ENCODE measurements around the gene FLRT3.

The FLRT3 gene

GRCh38 chr20:14344746-14345145, 7.3 kb upstream of the FLRT3 start:
- no peak overlapping the region for H3K4me3 ChIP-seq (ENCODE audit: low read length)
- no peaks in the 10 kb centered on the region for H3K27me3 ChIP-seq (ENCODE audit: control insufficient read depth, insufficient read depth, low read length)
- no peaks in the 10 kb centered on the region for H3K36me3 ChIP-seq (ENCODE audit: insufficient read depth, low read length)
- no peak overlapping the region for H3K4me2 ChIP-seq (ENCODE audit: low read length)
- H3K4me1 ChIP-seq (ENCODE audit: control insufficient read depth, insufficient read depth, low read length) = no peaks in the 10 kb centered on the region
- no peak overlapping the region for H3K9ac ChIP-seq (ENCODE audit: low read depth, low read length)
- H3K9me3 ChIP-seq (replicated peaks; ENCODE audit: low read length) = no peaks in the 10 kb centered on the region

DNA sequence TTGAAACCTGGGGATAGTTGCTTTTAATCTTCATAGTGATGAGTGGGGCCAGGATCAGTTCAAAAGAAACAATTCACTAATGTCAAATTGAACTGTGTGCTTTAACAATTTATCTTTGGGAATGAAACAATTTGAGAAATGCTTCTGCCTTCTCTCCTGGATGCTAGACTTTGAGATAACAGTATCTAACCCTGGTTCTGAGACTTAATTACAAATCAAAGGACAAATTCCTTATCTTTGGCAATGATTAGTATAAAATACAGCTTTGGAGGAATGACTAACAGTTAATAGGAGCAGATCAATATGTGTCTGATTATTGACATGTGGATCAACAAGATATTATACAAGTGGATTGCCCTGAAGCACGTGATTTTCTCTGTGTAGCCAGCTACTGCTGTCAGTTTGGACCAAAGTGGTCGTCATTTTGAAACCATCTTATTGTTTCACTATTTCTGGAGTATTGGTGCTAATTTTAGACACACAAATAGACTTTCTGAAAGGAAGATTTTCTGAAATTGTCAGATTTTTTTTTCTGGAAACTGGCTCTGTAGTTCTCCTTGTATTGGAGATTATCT, 6.2 kb upstream of the FLRT3 start:
- H3K4me3 ChIP-seq (ENCODE audit: low read length) = no peak overlapping the region
- no peaks in the 10 kb centered on the region for H3K4me1 ChIP-seq (ENCODE audit: control insufficient read depth, insufficient read depth, low read length)
- no peak overlapping the region for H3K9ac ChIP-seq (ENCODE audit: low read depth, low read length)
- H3K9me3 ChIP-seq (replicated peaks; ENCODE audit: low read length) = no peaks in the 10 kb centered on the region
- H3K27me3 ChIP-seq (ENCODE audit: control insufficient read depth, insufficient read depth, low read length) = no peaks in the 10 kb centered on the region
- no peak overlapping the region for H3K4me2 ChIP-seq (ENCODE audit: low read length)
- H3K36me3 ChIP-seq (ENCODE audit: insufficient read depth, low read length) = no peaks in the 10 kb centered on the region

GRCh38 chr20:14342918-14343317, 5.5 kb upstream of the FLRT3 start:
- Histone ChIP-seq H3K9ac (ENCODE audit: low read depth, low read length) (no peak overlapping the region), H3K4me1 (ENCODE audit: control insufficient read depth, insufficient read depth, low read length) (no peaks in the 10 kb centered on the region), H3K36me3 (ENCODE audit: insufficient read depth, low read length) (no peaks in the 10 kb centered on the region), H3K9me3 (replicated peaks; ENCODE audit: low read length) (no peaks in the 10 kb centered on the region), H3K4me2 (ENCODE audit: low read length) (no peak overlapping the region), H3K4me3 (ENCODE audit: low read length) (no peak overlapping the region), H3K27me3 (ENCODE audit: control insufficient read depth, insufficient read depth, low read length) (no peaks in the 10 kb centered on the region)

DNA sequence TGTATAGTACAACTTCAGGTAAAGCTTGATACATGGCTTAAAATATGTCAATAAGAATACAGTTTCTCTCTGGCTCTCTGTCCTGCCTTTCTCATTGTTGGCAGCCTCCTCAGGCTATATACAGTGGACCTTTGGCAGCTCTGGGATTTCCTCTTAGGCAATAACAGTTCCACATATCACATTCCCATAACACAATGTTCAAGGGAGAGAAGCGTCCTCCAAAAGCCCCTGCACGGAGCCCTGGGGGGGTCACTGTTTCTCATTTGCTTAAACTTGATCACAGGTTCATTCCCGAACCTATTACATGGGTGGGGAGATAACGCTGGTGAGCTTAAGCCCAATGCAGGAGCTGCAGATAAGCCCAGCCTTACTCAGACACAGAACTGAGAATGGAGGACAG, 4.4 kb upstream of the FLRT3 start:
- H3K4me3 ChIP-seq (ENCODE audit: low read length) = no peak overlapping the region
- H3K9me3 ChIP-seq (replicated peaks; ENCODE audit: low read length) = no peaks in the 10 kb centered on the region
- H3K36me3 ChIP-seq (ENCODE audit: insufficient read depth, low read length) = no peaks in the 10 kb centered on the region
- no peak overlapping the region for H3K4me2 ChIP-seq (ENCODE audit: low read length)
- H3K4me1 ChIP-seq (ENCODE audit: control insufficient read depth, insufficient read depth, low read length) = no peaks in the 10 kb centered on the region
- H3K27me3 ChIP-seq (ENCODE audit: control insufficient read depth, insufficient read depth, low read length) = no peaks in the 10 kb centered on the region
- no peak overlapping the region for H3K9ac ChIP-seq (ENCODE audit: low read depth, low read length)

- Histone ChIP-seq H3K9ac (ENCODE audit: low read depth, low read length) (peak overlapping the region; percentile 83), H3K4me1 (ENCODE audit: control insufficient read depth, insufficient read depth, low read length) (peaks cover 4% of the 10 kb centered on the region), H3K4me3 (ENCODE audit: low read length) (peak overlapping the region; percentile 72), H3K4me2 (ENCODE audit: low read length) (peak overlapping the region; percentile 81), H3K36me3 (ENCODE audit: insufficient read depth, low read length) (no peaks in the 10 kb centered on the region), H3K27me3 (ENCODE audit: control insufficient read depth, insufficient read depth, low read length) (no peaks in the 10 kb centered on the region), H3K9me3 (replicated peaks; ENCODE audit: low read length) (no peaks in the 10 kb centered on the region)
Observed at GRCh38 chr20:14336686-14337085, 726 bp downstream of the FLRT3 start.

DNA sequence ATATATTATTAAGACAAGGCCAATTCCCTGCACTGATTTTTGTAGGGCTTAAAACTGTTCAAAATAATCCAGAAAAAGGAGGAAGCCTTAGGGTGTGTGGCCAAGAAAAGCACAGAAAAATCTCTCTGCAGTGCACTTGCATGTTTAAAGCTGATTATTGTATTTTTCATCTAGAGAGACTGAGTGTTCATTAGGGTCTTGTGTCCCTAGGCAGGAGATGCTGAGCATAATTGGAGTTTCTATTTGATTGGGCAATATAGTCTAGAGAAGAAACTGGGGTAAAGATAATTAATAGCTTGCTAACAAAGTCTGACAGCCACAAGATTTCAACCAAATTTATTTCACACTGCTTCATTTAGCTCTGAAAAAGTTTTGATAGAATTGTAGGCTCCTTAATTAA, 2.4 kb downstream of the FLRT3 start:
- H3K9me3 ChIP-seq (replicated peaks; ENCODE audit: low read length) = no peaks in the 10 kb centered on the region
- H3K9ac ChIP-seq (ENCODE audit: low read depth, low read length) = peak overlapping the region; percentile 83
- peaks cover 4% of the 10 kb centered on the region for H3K4me1 ChIP-seq (ENCODE audit: control insufficient read depth, insufficient read depth, low read length)
- peak overlapping the region; percentile 72 for H3K4me3 ChIP-seq (ENCODE audit: low read length)
- H3K27me3 ChIP-seq (ENCODE audit: control insufficient read depth, insufficient read depth, low read length) = no peaks in the 10 kb centered on the region
- no peaks in the 10 kb centered on the region for H3K36me3 ChIP-seq (ENCODE audit: insufficient read depth, low read length)
- H3K4me2 ChIP-seq (ENCODE audit: low read length) = peak overlapping the region; percentile 81

GRCh38 chr20:14334306-14334930, 3.0 kb downstream of the FLRT3 start:
- Histone ChIP-seq H3K4me3 (ENCODE audit: low read length) (peak overlapping the region; percentile 72), H3K36me3 (ENCODE audit: insufficient read depth, low read length) (no peaks in the 10 kb centered on the region), H3K27me3 (ENCODE audit: control insufficient read depth, insufficient read depth, low read length) (no peaks in the 10 kb centered on the region), H3K4me1 (ENCODE audit: control insufficient read depth, insufficient read depth, low read length) (peaks cover 8% of the 10 kb centered on the region), H3K4me2 (ENCODE audit: low read length) (peak overlapping the region; percentile 81), H3K9ac (ENCODE audit: low read depth, low read length) (peak overlapping the region; percentile 83), H3K9me3 (replicated peaks; ENCODE audit: low read length) (no peaks in the 10 kb centered on the region)

DNA sequence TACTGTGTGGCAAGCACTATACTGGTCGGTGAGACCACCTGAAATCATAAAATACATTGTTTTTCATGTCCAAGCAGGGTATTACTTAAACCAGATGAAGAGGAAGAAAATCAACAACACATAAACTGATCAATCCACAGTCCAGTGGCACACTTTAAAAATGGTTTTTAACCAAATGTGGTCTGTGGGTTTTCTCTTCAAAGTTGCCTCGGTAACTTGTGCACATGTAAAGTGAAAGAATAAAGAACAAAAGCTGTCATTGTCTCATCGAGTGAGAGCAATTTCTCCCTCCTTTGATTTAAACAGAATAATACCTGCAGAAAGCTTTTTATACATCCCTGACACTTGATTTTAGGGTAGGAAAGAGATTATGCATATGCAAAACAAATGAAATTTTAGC, 3.7 kb downstream of the FLRT3 start:
- no peaks in the 10 kb centered on the region for H3K27me3 ChIP-seq (ENCODE audit: control insufficient read depth, insufficient read depth, low read length)
- peak overlapping the region; percentile 55 for H3K4me3 ChIP-seq (ENCODE audit: low read length)
- peak overlapping the region; percentile 65 for H3K9ac ChIP-seq (ENCODE audit: low read depth, low read length)
- H3K4me2 ChIP-seq (ENCODE audit: low read length) = peak overlapping the region; percentile 81
- H3K9me3 ChIP-seq (replicated peaks; ENCODE audit: low read length) = no peaks in the 10 kb centered on the region
- peaks cover 13% of the 10 kb centered on the region for H3K4me1 ChIP-seq (ENCODE audit: control insufficient read depth, insufficient read depth, low read length)
- peaks cover under 1% of the 10 kb centered on the region for H3K36me3 ChIP-seq (ENCODE audit: insufficient read depth, low read length)

- Histone ChIP-seq H3K4me2 (ENCODE audit: low read length) (peak overlapping the region; percentile 81), H3K4me3 (ENCODE audit: low read length) (no peak overlapping the region), H3K9me3 (replicated peaks; ENCODE audit: low read length) (no peaks in the 10 kb centered on the region), H3K36me3 (ENCODE audit: insufficient read depth, low read length) (peaks cover 8% of the 10 kb centered on the region), H3K9ac (ENCODE audit: low read depth, low read length) (no peak overlapping the region), H3K4me1 (ENCODE audit: control insufficient read depth, insufficient read depth, low read length) (peaks cover 13% of the 10 kb centered on the region), H3K27me3 (ENCODE audit: control insufficient read depth, insufficient read depth, low read length) (no peaks in the 10 kb centered on the region)
Observed at GRCh38 chr20:14332866-14333265, 4.5 kb downstream of the FLRT3 start.

GRCh38 chr20:14331646-14332045, 5.8 kb downstream of the FLRT3 start:
- no peak overlapping the region for H3K9ac ChIP-seq (ENCODE audit: low read depth, low read length)
- H3K36me3 ChIP-seq (ENCODE audit: insufficient read depth, low read length) = peaks cover 11% of the 10 kb centered on the region
- no peak overlapping the region for H3K4me3 ChIP-seq (ENCODE audit: low read length)
- H3K27me3 ChIP-seq (ENCODE audit: control insufficient read depth, insufficient read depth, low read length) = no peaks in the 10 kb centered on the region
- H3K4me1 ChIP-seq (ENCODE audit: control insufficient read depth, insufficient read depth, low read length) = peaks cover 13% of the 10 kb centered on the region
- H3K4me2 ChIP-seq (ENCODE audit: low read length) = no peak overlapping the region
- no peaks in the 10 kb centered on the region for H3K9me3 ChIP-seq (replicated peaks; ENCODE audit: low read length)

DNA sequence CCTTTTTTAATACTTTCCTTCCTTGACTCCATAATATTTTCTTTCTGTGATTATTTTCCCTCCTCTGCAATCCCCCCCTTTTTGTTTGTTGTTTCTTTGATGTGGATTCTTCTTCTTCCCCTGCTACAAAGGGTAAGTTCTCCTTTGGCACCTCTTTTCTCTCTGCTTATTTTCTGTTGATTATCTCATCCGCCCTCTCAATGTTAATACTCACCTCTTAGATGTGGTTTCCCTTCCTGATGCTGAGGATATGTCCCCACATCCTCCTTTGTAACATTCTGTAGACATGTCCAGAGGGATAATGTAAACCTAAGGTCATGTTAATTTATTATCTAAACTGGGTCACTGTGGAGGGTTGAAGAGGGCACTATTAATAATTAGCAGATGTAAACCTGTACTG, 17.7 kb downstream of the FLRT3 start:
- no peak overlapping the region for H3K4me2 ChIP-seq (ENCODE audit: low read length)
- H3K9ac ChIP-seq (ENCODE audit: low read depth, low read length) = no peak overlapping the region
- no peaks in the 10 kb centered on the region for H3K27me3 ChIP-seq (ENCODE audit: control insufficient read depth, insufficient read depth, low read length)
- no peaks in the 10 kb centered on the region for H3K4me1 ChIP-seq (ENCODE audit: control insufficient read depth, insufficient read depth, low read length)
- H3K36me3 ChIP-seq (ENCODE audit: insufficient read depth, low read length) = no peaks in the 10 kb centered on the region
- no peak overlapping the region for H3K4me3 ChIP-seq (ENCODE audit: low read length)
- H3K9me3 ChIP-seq (replicated peaks; ENCODE audit: low read length) = no peaks in the 10 kb centered on the region

DNA sequence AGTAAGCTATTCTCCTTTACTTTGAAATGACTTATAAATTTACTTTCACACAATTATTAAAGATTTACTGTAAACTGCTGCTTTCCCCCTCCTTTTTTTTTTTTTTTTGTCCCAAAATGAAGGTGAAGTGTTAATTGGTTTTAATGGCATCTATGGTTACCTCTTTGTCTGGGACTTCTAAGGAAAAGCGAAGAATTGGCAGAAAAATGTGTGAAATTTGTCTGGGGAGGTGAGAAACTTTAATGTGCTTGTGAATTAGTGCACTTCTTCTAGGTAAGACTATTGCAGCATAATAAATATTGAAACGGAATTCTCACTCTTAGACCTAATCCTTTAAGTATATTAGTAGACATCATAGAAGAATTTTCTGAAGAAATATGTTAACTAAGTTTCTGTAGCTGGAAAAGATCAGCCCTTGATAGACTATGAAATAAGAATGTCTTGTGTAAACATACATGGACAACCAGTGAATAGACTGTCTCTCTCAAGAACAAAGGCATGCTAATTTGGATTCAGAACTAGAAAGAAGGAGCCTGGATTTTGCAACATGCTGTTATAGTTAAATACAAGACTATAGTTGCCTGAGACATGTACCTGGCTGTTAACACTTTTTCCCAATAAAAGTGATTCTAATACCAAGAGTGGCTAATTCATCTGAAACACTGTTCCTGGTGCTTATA, 23.9 kb downstream of the FLRT3 start:
- no peak overlapping the region for H3K4me3 ChIP-seq (ENCODE audit: low read length)
- no peak overlapping the region for H3K4me2 ChIP-seq (ENCODE audit: low read length)
- H3K9me3 ChIP-seq (replicated peaks; ENCODE audit: low read length) = no peaks in the 10 kb centered on the region
- H3K4me1 ChIP-seq (ENCODE audit: control insufficient read depth, insufficient read depth, low read length) = no peaks in the 10 kb centered on the region
- H3K9ac ChIP-seq (ENCODE audit: low read depth, low read length) = no peak overlapping the region
- no peaks in the 10 kb centered on the region for H3K36me3 ChIP-seq (ENCODE audit: insufficient read depth, low read length)
- no peaks in the 10 kb centered on the region for H3K27me3 ChIP-seq (ENCODE audit: control insufficient read depth, insufficient read depth, low read length)
